IMR-90 (cell line): ENCODE measurements around the gene CREB5. TPM values are rescaled to one million over a fixed set of nuclear protein-coding genes. Genes with fewer than 3 reads are reported as not detected.
A peak's percentile ranks its signal among the peaks of the same experiment; 100 is the strongest.

Experiments used
- ATAC-seq: fragments of 200-7000 bp; cut with Tn5 transposase; 2 replicates; pipeline ENCODE4 v1.9.1; 2020; ENCODE audit warnings: low read depth, mild to moderate bottlenecking, moderate library complexity
- BruUV-seq: library from RNA; stranded (reverse); fragments of 400-500 nt; replicated peaks from 2 replicates; lab custom pipeline; 2021; lab: Mats Ljungman, UMichigan
- CTCF ChIA-PET: fragments of 300-600 bp; formaldehyde crosslinking; extraction: SDS; loops from one replicate; lab custom pipeline; 2021; ENCODE audit warnings: antibody characterized with exemption; lab: Yijun Ruan, JAX
- POLR2A ChIA-PET: fragments of 300-600 bp; sonication (Branson Sonifier 250); formaldehyde crosslinking; loops from one replicate; lab custom pipeline; 2022; ENCODE audit warnings: antibody characterized with exemption; ENCODE audit not compliant: unreplicated experiment; lab: Charles Lee
- DNase-seq: peaks from one replicate; pipeline ENCODE4 v3.0.0; 2013
- H2AFZ ChIP-seq: replicated peaks from 2 replicates; pipeline ENCODE3; 2013; ENCODE audit warnings: low read length, mild to moderate bottlenecking; ENCODE audit not compliant: poor library complexity
- H2AK5ac ChIP-seq: 2 replicates; pipeline ENCODE4 v1.6.1; 2013; ENCODE audit warnings: low read depth, low read length, inconsistent platforms
- H2AK9ac ChIP-seq: replicated peaks from 2 replicates; pipeline ENCODE3; 2013; ENCODE audit warnings: mild to moderate bottlenecking, low read depth, low read length, moderate library complexity; ENCODE audit not compliant: poor library complexity
- H2BK120ac ChIP-seq: 2 replicates; pipeline ENCODE4 v1.6.1; 2013; ENCODE audit warnings: low read depth, low read length, inconsistent platforms
- H2BK15ac ChIP-seq: 3 replicates; pipeline ENCODE4 v1.6.1; 2013; ENCODE audit warnings: low read depth, low read length, inconsistent platforms
- H2BK20ac ChIP-seq: 2 replicates; pipeline ENCODE4 v1.6.1; 2013; ENCODE audit warnings: low read depth, mild to moderate bottlenecking, inconsistent platforms, low read length, moderate library complexity
- H2BK5ac ChIP-seq: 2 replicates; pipeline ENCODE4 v1.6.1; 2013; ENCODE audit warnings: mild to moderate bottlenecking, low read depth, low read length, inconsistent platforms; ENCODE audit not compliant: poor library complexity, severe bottlenecking
- H3K14ac ChIP-seq: replicated peaks from 2 replicates; pipeline ENCODE4 v1.6.1; 2013; ENCODE audit warnings: low read depth, low read length, inconsistent platforms
- H3K18ac ChIP-seq: 2 replicates; pipeline ENCODE4 v1.6.1; 2013; ENCODE audit warnings: low read depth, low read length, control low read depth
- H3K23ac ChIP-seq: 2 replicates; pipeline ENCODE4 v1.6.1; 2013; ENCODE audit warnings: low read depth, low read length, inconsistent platforms
- H3K27ac ChIP-seq: 2 replicates; pipeline ENCODE4 v1.5.1; 2013; ENCODE audit warnings: mild to moderate bottlenecking, control low read depth, low read length; ENCODE audit not compliant: insufficient read depth
- H3K27me3 ChIP-seq: 2 replicates; pipeline ENCODE4 v1.6.1; 2013; ENCODE audit warnings: low read length; ENCODE audit not compliant: control insufficient read depth, insufficient read depth
- H3K36me3 ChIP-seq: 2 replicates; pipeline ENCODE4 v1.6.1; 2013; ENCODE audit warnings: low read length, mixed read lengths; ENCODE audit not compliant: control insufficient read depth, insufficient read depth
- H3K4ac ChIP-seq: 2 replicates; pipeline ENCODE4 v1.6.1; 2013; ENCODE audit warnings: low read depth, low read length, inconsistent platforms
- H3K4me1 ChIP-seq: 2 replicates; pipeline ENCODE4 v1.6.1; 2013; ENCODE audit warnings: low read length, mixed read lengths; ENCODE audit not compliant: control insufficient read depth, insufficient read depth
- H3K4me2 ChIP-seq: 2 replicates; pipeline ENCODE4 v1.6.1; 2013; ENCODE audit warnings: low read depth, mild to moderate bottlenecking, control low read depth, low read length, moderate library complexity
- H3K4me3 ChIP-seq: 2 replicates; pipeline ENCODE4 v1.5.1; 2013; ENCODE audit warnings: low read depth, mild to moderate bottlenecking, control low read depth, low read length, moderate library complexity; ENCODE audit not compliant: insufficient read depth
- H3K56ac ChIP-seq: 2 replicates; pipeline ENCODE4 v1.6.1; 2013; ENCODE audit warnings: low read length, inconsistent platforms; ENCODE audit not compliant: insufficient read depth; ENCODE audit errors: extremely low read depth
- H3K79me1 ChIP-seq, 2 experiments: 2 replicates each; pipeline ENCODE4 v1.6.1; 2013; ENCODE audit warnings: low read length in 2 of 2, inconsistent platforms in 1 of 2, low read depth in 1 of 2
- H3K9ac ChIP-seq: 2 replicates; pipeline ENCODE4 v1.6.1; 2013; ENCODE audit warnings: low read depth, low read length, control low read depth
- H3K9me1 ChIP-seq: 2 replicates; pipeline ENCODE4 v1.6.1; 2013; ENCODE audit warnings: low read length, inconsistent platforms; ENCODE audit not compliant: insufficient read depth
- H3K9me3 ChIP-seq: 2 replicates; pipeline ENCODE4 v1.6.1; 2013; ENCODE audit warnings: low read length; ENCODE audit not compliant: control insufficient read depth, insufficient read depth
- H4K20me1 ChIP-seq: 2 replicates; pipeline ENCODE4 v1.6.1; 2013; ENCODE audit warnings: low read length, inconsistent platforms; ENCODE audit not compliant: insufficient read depth
- H4K5ac ChIP-seq: 2 replicates; pipeline ENCODE4 v1.6.1; 2013; ENCODE audit warnings: mild to moderate bottlenecking, low read depth, low read length, control low read depth
- H4K8ac ChIP-seq, 2 experiments: 2 replicates each; pipeline ENCODE4 v1.6.1; 2013; ENCODE audit warnings: low read depth in 2 of 2, low read length in 2 of 2, control low read depth in 1 of 2, inconsistent platforms in 1 of 2
- H4K91ac ChIP-seq: 2 replicates; pipeline ENCODE4 v1.6.1; 2013; ENCODE audit warnings: low read depth, low read length, inconsistent platforms; ENCODE audit not compliant: insufficient read depth
- CEBPB ChIP-seq: IDR thresholded peaks from 2 replicates; pipeline ENCODE4 v1.6.1; 2012; ENCODE audit warnings: low read depth, low read length, improper control_type of control experiment
- RCOR1 ChIP-seq: IDR thresholded peaks from 2 replicates; pipeline ENCODE4 v1.6.1; 2012; ENCODE audit warnings: mild to moderate bottlenecking, low read length, improper control_type of control experiment; ENCODE audit not compliant: insufficient replicate concordance
- WGBS, 2 experiments: methylation state at CpG; one replicate each; pipeline versions ENCODE4 v1.1.5 to v1.1.7; 2013; ENCODE audit warnings: missing lambda C conversion rate in 2 of 2; ENCODE audit not compliant: insufficient read length in 1 of 2; ENCODE audit errors: extremely low coverage in 2 of 2; 5-methylcytosine and 5-hydroxymethylcytosine counted together
- dilution Hi-C: fragments of 300-500 bp; cut with HindIII; formaldehyde crosslinking; loops from one replicate; pipeline ENCODE4 v1.14.3; 2018; ENCODE audit warnings: low sequenced_read_pairs; ENCODE audit not compliant: unreplicated experiment
- in situ Hi-C: fragments of 300-500 bp; cut with MboI; formaldehyde crosslinking; loops from 3 replicates; pipeline ENCODE4 v1.14.3; 2019; ENCODE audit warnings: low sequenced_read_pairs, inconsistent platforms, mixed read lengths
- intact Hi-C: fragments of 100-400 bp; cut with micrococcal nuclease; formaldehyde crosslinking; loops from 2 replicates; pipeline ENCODE4 v1.10.0; 2022
- polyA plus RNA-seq, 3 experiments: library from polyadenylated mRNA; depleted of rRNA; stranded (reverse); fragments of >200 nt; gene quantifications; 2 replicates each; pipeline ENCODE4 v1.2.3, GENCODE V29; 2012; ENCODE audit warnings: low replicate concordance in 1 of 3
- total RNA-seq: library from RNA; depleted of rRNA; stranded (reverse); fragments of >200 nt; gene quantifications from 2 replicates; pipeline ENCODE4 v1.2.3, GENCODE V29; 2012

CREB5 gene
- total and polyA plus RNA-seq, 2 of the 4 experiments (the other 2 are of a cell fraction), result 7.3 to 13.1 TPM

- peak; percentile 13 for DNase-seq
- Histone ChIP-seq H3K4me1 (peaks cover 2% of the 10 kb centered on the region; the same call in 1 of the 2 replicates), H3K9ac (no peak overlapping the region), H2AK5ac (no peak overlapping the region), H4K91ac (no peak overlapping the region), H3K4me3 (no peak overlapping the region), H2BK120ac (no peak overlapping the region), H2AK9ac (no peak overlapping the region), H3K56ac (no peak overlapping the region), H2BK15ac (no peak overlapping the region), H3K14ac (no peak overlapping the region), H3K27me3 (no peaks in the 10 kb centered on the region), H3K27ac (no peak overlapping the region), H3K9me3 (no peaks in the 10 kb centered on the region), H3K23ac (no peak overlapping the region), H3K36me3 (no peaks in the 10 kb centered on the region), H3K4ac (no peak overlapping the region), H2BK20ac (no peak overlapping the region), H3K4me2 (no peak overlapping the region), H4K5ac (no peak overlapping the region), H3K79me1 (no peaks in the 10 kb centered on the region), H2AFZ (no peak overlapping the region), H4K8ac (no peak overlapping the region), H3K18ac (no peak overlapping the region), H4K20me1 (no peaks in the 10 kb centered on the region), H3K9me1 (no peaks in the 10 kb centered on the region), H2BK5ac (no peak overlapping the region)
- intact Hi-C loops, result no loop called here
- peak; percentile 51 for ATAC-seq
- dilution Hi-C loops, result no loop called here
- ChIA-PET POLR2A (no interaction called here), CTCF (interaction anchor here (0.6 kb wide), 1 partner anchor 364 kb away, joined by 3 read pairs; the partner anchor contains the start of gene CREB5)
- in situ Hi-C loops, result no loop called here
- BruUV-seq, result no TSS peak
- TF ChIP-seq RCOR1, result no peak
- TF ChIP-seq CEBPB, result peak; percentile 21; the same call in 1 of the 2 replicates
- no CpG with 5 or more reads among the region's 4 CpGs for WGBS, 2 experiments
These were observed 364.3 kb downstream of the CREB5 start for GRCh38 chr7:28776463-28777157.
